ENCODE data around the gene PTPN2. TPM values are rescaled to one million over a fixed set of nuclear protein-coding genes. Genes with fewer than 3 reads are reported as not detected.

Gene PTPN2
- total RNA-seq, 1 donor from 2014 or later = 40.4 TPM

DNA sequence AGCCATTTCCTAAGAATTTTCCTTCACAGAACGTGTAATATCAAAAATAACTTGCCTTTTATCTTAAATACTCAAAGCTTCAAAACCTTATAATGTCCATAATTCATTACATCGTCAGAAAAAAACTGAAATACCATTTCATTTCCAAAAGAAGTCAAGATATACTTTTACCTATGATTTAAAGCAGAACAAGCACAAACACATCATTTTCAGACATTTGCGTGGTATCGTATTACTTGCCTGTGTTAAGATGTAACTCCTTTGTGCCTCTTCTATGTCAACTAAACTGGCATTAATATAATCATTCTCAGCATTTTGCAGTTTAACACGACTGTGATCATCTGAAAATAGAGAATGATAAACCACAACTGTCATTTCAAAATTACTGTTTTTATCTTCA is 47.5 kb downstream of the PTPN2 start:
- FAIRE-seq = no peak
- no peak for DNase-seq (ENCODE audit: low spot score in 2 of 2)

DNA sequence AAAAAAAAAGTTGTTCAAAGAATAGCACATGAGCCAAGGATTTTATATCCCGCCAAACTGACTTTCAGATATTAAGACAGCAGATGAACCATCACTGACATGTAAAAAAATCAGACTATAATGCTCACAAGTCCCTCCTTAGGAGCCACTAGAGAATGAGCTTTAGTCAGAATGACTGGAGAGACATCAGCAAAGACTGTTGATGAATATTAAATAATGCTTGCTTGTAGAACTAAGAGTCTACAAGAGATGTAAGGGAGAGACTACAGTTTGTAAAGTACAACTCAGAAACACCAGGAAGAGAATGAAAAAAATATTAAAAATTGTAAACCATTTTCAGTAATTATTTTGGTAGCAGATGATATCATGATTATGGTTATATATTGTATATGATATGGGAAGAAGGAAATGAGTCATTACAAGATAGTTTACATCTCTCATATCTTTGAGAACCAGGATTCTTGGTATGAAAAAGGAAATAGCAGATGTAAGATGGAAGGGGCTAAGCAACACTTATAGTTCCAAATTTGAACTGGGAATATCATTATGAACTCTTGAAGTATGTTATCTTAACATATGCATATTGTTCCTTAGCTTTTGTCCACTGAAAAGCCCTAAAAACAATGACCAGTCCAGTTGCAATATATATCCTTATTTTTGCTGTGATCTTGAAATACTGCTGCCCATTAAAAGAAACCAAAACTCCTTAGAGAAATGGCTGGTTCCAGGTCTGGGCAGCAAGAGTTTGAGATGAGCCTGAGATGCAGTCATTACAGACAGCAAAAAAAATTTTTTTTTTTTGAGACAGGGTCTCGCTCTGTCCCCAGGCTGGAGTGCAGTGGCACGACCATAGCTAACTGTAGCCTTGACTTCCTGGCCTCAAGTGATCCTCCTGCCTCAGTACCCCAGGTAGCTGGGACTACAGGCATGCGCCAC is 55.7 kb downstream of the PTPN2 start:
- no peak for FAIRE-seq
- DNase-seq (ENCODE audit: low spot score in 2 of 2) = no peak

DNA sequence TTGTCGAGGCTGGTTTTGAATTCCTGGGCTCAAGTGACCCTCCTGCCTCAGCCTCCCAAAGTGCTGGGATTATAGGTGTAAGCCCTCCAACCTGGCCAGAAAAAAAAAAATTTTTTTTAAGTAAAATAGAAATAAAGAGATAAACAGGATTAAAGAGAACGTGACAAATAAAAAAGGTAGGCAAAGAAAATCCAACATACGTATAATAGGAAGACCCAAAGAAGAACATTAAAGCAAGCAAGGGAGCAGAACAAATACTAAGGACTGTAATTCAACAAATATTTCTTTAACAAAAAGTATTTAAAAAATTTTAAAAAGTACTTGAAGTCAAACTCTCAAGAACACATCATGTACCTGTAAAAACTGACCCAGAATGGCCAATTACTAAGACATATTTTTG is 56.4 kb downstream of the PTPN2 start:
- FAIRE-seq (no peak), DNase-seq (ENCODE audit: low spot score in 2 of 2) (no peak)

DNA sequence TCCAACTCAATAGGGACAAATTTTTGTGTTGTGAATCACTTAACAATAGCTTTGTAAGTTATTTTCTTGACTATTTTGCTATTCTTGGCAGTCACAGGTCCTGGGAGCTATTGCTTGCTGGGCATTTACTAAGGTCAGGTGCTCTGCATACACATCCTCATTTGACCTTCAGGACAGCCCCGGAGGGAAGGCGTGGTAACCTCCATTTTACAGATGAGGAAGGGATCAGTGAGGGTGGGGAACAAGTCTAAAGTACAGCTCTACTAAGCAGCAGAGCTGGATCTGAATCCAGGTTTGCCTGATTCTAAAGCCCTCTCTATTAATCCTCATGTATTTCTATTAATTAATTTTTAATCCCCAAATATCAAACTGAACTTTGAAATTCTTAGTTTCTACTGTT is 58.8 kb downstream of the PTPN2 start:
- FAIRE-seq = no peak
- no peak for DNase-seq (ENCODE audit: low spot score in 2 of 2)

DNA sequence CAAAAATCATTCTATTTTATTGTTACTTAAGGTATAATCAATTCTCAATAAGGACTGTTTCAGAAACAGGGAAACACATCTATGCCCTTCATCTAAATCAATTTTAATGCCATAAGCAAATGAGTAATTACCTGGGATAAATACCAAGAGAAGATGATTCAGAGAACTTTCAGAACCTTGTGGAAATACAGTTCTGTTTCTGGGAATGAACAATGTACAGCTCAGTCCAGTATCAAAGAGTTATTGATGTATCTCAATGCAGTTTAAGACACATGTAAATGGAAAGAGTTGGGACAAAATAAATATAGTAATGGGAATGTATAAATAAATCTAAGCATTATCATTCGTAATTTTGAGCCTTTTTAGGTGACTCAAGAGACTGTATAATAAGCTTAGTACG is 60.1 kb downstream of the PTPN2 start:
- no peak for DNase-seq (ENCODE audit: low spot score in 2 of 2)
- FAIRE-seq = no peak

DNA sequence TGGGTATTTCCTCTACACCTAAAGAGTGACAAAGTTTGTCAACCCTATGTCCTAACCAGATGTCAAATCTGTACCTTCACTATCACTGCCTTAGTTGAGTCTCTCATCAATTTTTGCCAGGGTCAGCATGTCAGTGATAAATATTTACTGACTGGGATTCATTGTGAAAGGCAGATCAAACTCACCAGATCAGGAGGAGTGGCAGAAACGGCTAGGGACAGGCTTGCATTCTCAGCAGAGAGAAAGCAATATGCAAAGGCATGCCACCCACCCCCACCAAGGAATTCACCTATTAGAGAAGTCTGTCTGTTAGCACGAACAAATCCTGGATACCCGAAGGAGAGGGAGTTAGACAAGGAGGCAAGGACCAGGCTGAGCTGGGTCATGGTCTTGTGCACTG is 62.6 kb downstream of the PTPN2 start:
- no peak for DNase-seq (ENCODE audit: low spot score in 2 of 2)
- no peak for FAIRE-seq

DNA sequence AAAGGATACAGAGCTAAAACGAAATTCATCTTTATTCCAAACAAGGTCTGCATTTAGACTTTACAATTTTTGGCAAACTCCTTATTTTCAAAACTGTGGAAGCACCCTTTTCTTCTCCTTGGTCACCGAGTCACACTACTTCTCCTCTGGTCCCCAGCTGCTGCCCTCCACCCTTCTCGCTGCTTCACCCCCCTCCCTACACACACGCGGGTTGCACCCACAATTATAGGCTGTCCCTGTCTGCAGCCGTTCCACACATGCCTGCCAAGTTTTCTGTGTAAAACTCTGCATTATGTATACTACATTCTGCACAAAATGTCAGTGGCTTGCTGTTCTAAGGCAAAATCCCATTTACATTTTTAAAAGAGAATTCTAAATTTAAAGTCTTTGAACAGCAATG is 63.5 kb downstream of the PTPN2 start:
- DNase-seq (ENCODE audit: low spot score in 2 of 2) (no peak), FAIRE-seq (no peak)

DNA sequence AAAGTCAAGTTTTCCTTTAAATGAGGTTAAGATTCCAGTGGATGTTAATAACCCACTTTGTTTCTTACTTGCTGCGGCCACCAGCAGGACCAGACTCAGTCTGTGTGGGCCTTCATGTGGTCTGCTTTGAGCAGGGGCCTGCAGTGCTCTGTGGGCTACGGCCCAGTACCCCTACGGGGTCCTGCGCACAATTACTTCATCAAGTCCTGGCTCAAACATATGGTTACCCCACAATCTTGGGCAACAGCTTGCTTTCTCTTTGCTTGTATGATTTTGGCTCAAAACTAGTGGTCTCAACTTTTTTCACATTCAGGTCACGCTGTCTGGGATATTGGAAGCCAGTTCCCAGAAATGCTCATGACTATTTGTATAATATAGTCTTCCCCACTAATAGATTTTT is 64.2 kb downstream of the PTPN2 start:
- FAIRE-seq (no peak), DNase-seq (ENCODE audit: low spot score in 2 of 2) (no peak)

DNA sequence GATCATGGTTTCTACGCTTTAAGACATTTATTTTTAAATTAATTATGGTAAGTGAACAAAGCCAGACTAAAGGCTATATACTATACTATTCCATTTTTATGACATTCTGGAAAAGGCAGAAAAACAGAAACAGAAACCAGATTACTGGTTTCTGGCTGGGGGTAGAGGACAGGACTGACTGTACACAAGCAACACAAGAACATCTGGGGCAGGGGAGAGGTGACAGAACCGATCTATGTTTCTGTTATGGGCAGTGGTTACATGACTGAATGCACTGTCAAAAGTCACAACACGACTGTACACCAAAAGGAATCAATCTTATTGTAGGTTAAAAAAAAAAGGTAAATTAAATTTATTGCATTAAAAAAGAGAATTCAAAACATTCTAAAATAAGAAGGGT is 64.7 kb downstream of the PTPN2 start:
- DNase-seq (ENCODE audit: low spot score in 2 of 2) = no peak
- no peak for FAIRE-seq

DNA sequence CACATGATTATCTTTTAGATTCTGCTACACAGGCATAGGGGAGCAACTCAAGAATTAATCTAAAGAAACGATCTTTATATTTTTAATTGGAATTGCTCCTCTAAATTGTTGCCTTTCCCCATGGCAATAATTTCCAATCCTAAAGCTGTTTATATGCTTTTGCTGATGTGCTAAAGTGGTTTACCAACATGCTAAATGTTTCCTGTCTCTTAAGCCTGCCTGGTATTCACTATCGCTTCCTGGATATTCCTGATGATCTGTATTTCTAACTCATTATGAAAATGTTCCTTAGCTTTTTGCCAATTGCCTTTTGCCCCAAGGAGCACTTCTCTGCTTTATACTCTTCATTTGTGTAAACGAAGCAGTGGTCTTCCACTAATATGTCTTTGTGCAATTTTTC is 65.8 kb downstream of the PTPN2 start:
- no peak for DNase-seq (ENCODE audit: low spot score in 2 of 2)
- FAIRE-seq = no peak

DNA sequence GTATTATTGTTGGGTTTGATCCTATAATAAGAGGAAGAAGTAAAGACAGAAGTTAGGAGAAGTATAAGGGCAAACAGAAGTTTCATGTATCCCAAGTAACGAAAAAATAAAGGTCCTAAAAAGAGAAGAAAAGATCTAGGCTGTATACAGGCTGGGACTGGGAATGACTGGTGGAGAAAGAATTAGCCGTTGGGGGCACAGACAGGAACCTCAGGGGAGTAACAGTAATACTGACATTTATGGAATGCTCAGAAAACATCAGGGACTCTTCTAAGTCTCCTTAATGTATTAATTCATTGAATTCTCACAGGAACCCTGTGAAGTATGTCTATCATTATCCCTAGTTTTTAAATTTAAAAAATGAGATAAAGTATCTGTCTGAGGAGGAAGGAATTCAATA is 67.6 kb downstream of the PTPN2 start:
- DNase-seq (ENCODE audit: low spot score in 2 of 2) (no peak), FAIRE-seq (no peak)

DNA sequence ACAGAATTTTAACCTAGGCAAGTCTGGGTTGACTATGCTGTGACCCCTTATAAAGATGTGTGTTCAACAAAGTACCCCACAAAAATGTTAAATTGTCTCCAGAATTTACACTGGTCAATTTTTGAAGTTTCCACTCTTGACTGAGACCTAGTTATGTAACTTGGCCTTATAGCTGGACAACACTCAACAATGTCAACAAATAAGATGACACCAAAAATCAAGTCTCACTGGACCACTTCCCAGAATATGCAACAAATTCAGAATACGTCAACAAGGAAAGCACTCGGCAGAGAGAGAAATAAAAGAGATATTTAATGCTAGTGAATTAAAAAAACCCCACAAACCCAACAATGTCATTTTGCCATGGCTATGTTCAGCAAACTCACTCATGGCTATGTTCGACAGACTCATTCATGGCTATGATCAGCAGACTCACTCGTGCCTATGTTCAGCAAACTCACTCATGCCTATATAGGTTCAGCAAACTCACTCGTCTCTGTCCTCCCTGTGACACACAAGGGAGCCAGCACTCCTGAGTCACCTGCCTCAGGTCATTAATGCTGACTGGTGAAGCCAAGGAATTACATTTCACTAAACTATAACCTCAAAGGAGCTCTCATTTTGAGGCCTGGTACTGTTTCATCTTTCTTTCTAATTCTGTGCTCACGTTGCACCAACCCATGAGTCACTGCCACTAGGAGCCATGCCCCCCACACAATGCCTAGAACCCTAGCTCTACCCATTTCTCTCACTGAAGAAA is 72.7 kb downstream of the PTPN2 start:
- FAIRE-seq (no peak), DNase-seq (ENCODE audit: low spot score in 2 of 2) (no peak)

DNA sequence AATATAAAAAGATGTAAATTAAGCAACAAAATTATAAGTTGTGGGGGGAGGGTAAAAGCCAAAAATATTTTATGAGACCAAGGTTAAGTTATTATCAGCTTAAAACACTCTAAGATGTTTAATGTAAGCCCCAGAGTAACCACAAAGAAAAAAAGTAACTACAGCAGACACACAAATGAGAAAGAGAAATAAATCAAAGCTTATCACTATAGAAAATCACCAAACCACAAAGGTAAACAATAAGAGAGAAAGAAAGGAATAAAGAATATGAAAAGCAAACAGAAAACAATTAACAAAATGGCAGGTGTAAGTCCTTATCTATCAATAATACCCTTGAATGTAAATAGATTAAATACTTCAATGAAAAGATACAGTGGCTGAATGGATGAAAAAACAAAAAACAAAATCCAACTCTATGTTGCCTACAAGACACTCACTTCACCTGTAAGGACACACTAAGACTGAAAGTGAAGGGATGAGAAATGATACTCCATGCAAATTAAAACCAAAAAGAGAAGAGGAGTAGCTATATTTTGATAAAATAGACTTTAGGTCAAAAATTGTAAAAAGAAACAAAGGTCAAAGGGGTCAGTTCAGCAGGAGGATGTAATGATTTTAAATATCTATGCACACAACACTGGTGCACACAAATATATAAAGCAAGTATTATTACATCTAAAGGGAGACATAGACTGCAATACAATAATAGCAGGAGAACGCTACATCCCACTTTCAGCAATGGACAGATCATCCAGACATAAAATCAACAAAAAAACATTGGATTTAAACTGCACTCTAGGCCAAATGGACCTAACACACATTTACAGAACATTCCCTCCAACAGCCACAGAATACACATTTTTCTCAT is 80.7 kb downstream of the PTPN2 start:
- DNase-seq (ENCODE audit: low spot score in 2 of 2) (no peak), FAIRE-seq (no peak)

DNA sequence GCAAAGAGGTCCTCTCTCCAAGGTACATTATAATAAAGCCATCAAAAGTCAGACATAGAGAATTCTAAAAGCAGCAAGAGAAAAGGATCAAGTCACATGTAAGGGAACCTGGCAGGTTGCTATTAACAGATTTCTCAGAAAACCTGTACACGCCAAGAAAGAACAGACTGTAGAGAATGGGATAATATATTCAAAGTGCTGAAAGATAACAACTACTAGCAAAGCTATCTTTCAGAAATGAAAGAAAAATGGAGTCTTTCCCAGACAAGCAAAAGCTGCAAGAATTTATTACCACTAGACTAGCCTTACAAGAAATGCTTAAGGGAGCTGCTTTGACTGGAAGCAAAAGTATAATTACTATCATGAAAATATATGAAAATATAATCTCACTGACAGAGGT is 81.5 kb downstream of the PTPN2 start:
- no peak for FAIRE-seq
- no peak for DNase-seq (ENCODE audit: low spot score in 2 of 2)

DNA sequence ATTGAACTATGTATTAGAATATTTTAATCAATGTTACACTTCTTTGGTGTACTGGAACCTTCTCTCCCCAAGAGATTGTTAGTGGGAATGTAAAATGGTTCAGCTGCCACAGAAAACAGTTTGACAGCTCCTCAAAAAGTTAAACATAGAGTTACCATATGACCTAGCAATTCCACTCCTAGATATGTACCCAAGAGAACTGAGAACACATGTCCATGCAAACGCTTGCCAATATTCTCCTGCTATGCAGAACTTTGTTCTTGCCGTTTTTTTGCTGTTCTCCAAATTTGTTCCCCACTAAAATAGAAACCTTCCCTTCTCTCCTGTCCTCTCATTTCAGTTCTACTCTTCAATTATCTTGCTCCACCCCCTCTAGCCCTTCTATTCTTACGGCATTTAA is 87.6 kb downstream of the PTPN2 start:
- no peak for DNase-seq (ENCODE audit: low spot score in 2 of 2)

DNA sequence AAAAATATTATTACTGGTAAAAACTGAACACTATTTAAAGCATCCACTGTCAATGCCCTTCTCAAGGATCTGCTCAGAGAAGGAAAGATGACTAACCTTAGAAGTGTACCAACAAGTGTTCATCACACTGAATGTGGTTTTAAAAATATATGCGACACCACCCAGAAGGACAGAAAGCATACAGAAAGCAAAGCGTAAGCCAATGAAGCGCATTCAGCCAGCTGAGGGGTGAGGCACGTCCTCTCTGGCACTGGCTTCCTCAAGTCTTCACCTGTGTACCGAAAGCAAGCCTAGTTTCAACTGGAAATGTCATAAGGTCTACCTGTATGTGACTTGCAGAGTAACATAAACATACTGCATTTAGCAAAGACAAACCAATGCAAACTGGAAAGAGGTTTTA is 92.4 kb downstream of the PTPN2 start:
- no peak for DNase-seq (ENCODE audit: low spot score in 2 of 2)
- FAIRE-seq = no peak

More for the DNA sequence above, 87.6 kb downstream of the PTPN2 start:
- FAIRE-seq = no peak

DNA sequence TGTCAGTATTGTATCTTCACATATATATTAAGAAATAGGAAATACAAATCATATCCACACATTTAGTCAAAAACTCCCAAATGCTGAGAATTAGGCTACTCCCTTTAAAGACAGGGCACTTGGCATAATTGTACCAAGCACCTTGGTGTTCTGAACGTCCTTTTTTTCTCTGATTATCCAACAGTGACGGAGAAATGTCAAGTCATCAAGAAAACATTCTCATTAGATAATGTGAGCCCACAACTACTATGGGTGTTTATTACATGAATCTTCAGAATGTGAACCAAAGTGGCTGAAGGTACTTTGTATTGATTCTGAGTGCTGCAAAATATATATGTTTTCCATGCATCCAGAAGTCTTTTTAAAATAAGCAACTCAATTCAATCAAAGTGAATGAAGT is 97.4 kb downstream of the PTPN2 start:
- no peak for DNase-seq (ENCODE audit: low spot score in 2 of 2)
- no peak for FAIRE-seq

DNA sequence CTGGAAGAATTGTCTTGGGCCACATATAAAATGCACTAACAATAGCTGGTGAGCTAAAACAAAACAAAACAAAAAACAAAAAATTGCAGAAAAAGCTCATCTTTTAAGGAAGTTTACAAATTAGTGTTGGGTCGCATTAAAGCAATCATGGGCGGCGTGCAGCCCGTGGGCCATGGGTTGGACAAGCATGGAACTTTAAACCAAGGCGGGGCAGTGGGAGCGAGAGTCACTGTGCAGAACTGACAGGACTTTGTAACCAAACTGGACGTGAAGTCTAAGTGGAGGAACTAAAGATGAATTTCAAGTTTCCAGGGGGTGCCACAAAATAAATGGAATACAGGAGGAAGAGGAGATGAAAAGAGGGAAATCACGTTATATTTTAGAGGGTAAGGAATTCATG is 100.5 kb downstream of the PTPN2 start:
- no peak for FAIRE-seq

DNA sequence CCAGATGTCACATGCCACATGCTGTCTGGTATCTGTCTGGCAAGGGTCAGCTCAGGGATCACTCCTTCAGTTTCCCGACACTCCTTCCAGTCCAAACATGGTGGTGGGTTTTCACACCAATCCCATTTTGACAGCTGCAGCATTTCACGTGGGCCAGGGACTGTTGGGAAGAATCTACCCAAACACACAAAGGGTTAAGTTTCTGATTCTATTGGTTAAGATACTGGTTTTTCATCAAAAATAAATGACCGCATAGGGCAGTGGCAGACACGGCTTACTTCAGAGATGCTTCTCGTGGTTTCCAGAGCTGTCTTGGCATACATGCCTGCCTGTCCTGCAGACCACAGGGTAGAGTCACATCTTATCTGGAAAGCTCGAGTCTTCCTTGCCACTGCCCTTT is 101.5 kb downstream of the PTPN2 start:
- FAIRE-seq (no peak), DNase-seq (ENCODE audit: low spot score in 2 of 2) (no peak)

More for the DNA sequence above, 100.5 kb downstream of the PTPN2 start:
- DNase-seq (ENCODE audit: low spot score in 2 of 2) = no peak

DNA sequence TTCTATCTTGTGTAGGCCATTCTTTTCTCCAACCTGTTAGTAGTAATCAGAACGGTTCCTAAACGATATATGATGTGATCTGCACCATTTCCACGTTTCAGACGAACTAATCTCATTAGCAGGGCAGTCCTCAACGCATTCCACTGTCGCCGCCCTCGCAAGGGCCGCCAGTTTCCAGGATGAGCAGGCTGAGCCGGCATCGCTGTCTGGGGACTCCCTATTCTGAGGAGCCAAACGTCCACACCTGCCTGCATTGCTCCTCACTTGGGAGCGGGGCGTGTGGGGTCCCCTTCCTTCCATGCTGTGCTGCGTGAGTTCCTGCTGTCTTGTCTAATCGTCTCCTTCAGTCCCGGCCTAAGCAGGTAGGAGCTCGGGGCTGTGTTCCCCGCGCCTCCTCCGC is 104.6 kb downstream of the PTPN2 start:
- no peak for DNase-seq (ENCODE audit: low spot score in 2 of 2)
- no peak for FAIRE-seq

DNA sequence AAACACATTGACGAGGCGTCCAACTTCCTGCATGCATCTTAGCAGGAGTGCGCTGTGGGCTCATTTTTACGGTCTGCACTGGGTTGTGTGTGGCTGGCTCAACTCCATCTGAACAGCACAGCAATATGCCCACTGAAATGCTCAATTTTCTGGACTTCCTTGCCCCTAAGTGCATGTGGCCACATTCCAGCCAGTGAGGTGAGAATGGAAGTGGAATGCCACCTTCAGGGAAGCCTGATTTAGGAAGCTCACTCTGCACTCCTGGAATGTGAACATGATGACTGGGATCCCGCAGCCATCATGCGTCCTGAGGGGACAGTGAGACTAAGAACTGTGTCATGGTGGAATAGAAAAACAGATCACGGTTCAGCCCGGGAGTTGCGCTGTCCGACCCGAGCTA is 105.0 kb downstream of the PTPN2 start:
- FAIRE-seq = no peak
- no peak for DNase-seq (ENCODE audit: low spot score in 2 of 2)

Data from frontal cortex (tissue), 4 donors.